ENCODE measurements around the gene ARMCX6.
A peak's percentile ranks its signal among the peaks of the same experiment; 100 is the strongest.
"Not testable (repeated sequence)": the region's sequence is repeated elsewhere in the genome, so short reads cannot be mapped to it uniquely, and the experiment has no call there.

ARMCX6 gene

GRCh38 chrX:101617211-101618191, at the start of gene ARMCX6:
TSS of gene ARMCX6 (minus strand) at chrX:101618000. CDS start at chrX:101616620, 1,380 bp downstream.
- peak; percentile 29 for DNase-seq

DNA sequence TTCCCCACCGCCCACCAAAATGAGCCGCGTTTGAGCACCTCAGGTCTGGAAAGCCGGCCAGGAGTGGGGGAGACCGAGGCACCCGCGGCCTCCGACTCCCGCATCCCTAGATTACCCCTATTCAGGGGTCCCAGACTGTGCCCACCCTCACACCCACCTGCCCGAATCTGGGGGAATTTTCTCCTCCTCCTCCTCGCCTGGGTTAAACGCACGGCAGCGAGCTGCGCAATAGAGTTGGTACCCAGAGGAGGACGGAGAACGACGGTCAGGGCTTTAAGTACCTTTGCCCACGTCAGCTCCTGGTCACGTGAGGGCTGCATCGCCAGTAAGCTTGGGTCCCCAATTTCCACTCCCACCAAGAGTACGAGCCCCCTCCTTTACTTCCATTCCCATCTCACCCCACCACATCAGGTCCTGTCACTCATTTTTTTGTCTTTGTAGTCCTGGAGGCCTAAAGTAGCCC, 41.8 kb upstream of the ARMCX6 start, which contains the start of gene ARMCX2:
Gene ARMCX2 (minus strand): TSS at position 250 of the 463 bp plus-strand sequence. CDS start 2,262 bp downstream, outside the sequence.
- no peak for DNase-seq

DNA sequence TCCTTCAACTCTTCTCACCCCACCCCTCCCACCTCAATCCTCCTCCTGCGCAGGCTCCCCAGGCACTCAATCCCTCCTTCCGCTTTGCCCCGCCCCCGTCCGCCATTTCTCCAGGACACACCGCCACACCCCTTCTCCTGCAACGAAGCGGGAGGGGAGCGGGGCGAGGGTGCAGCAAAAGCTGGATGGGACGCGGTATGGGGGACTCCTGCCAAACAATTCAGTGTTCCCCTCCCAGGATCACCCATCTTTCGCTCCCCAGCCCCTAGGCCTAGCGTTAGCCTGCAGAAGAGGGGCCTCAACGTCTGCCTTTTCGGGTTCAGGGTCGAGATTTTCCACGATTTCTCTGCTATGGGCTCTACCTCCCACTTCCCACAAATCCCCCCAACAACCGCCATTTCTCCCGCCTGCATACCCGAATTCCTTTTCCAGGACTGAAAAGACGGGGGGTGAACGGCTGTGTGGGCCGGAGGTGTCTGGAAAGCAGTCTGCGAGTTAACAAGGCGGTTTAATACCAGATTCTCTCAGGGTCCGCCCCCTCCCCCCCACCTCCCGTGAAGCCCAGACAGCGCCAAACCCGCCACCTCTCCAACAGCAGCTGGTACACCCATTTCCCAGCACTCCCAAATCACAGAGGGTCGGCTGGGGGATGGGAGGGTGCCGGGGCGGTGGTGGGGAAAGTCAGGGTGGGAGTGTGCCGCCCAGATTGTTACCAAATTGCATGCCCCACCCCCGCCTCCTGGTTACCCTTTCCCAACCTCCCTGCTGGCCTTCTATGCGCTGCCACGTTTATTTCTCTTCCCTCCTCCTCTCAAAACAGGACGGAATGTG, 41.1 kb upstream of the ARMCX6 start:
- DNase-seq, result peak; percentile 36

GRCh38 chrX:101657495-101657894, 39.7 kb upstream of the ARMCX6 start:
- no peak for DNase-seq

- DNase-seq, result no peak
Measured at GRCh38 chrX:101656817-101657216, 39.0 kb upstream of the ARMCX6 start.

- no peak for DNase-seq
Measured at GRCh38 chrX:101655534-101655933, 37.7 kb upstream of the ARMCX6 start.

DNA sequence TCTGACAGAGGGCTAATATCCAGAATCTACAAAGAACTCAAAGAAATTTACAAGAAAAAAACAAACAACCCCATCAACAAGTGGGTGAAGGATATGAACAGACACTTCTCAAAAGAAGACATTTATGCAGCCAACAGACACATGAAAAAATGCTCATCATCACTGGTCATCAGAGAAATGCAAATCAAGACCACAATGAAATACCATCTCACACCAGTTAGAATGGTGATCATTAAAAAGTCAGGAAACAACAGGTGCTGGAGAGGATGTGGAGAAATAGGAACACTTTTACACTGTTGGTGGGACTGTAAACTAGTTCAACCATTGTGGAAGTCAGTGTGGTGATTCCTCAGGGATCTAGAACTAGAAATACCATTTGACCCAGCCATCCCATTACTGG, 29.9 kb upstream of the ARMCX6 start:
- not testable (repeated sequence) for DNase-seq

- no peak for DNase-seq
Measured at GRCh38 chrX:101642093-101642492, 24.3 kb upstream of the ARMCX6 start.

- DNase-seq, result no peak
Measured at GRCh38 chrX:101639583-101639982, 21.8 kb upstream of the ARMCX6 start.

- DNase-seq, result peak; percentile 22
Measured at GRCh38 chrX:101619364-101619763, 1.6 kb upstream of the ARMCX6 start.

DNA sequence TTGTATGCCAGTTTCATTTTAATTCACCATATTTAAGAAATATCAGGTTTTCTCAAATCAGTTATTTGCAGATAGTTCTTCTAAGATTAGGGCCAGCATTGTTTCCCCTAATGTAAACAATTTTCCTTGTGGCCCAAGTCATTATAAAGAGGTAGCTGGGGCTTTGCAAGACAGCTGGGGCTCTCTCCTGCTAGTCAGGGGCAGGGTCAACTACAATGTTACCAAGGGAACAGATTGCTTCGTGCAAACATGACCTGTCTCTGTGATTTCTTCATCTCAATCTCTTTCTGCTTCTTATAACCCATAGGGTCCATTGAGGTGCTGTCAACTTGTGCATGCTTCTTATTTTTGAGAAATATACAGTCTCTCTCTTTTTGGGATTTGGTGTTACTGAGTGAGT, 12.1 kb downstream of the ARMCX6 start:
- DNase-seq, result no peak

DNA sequence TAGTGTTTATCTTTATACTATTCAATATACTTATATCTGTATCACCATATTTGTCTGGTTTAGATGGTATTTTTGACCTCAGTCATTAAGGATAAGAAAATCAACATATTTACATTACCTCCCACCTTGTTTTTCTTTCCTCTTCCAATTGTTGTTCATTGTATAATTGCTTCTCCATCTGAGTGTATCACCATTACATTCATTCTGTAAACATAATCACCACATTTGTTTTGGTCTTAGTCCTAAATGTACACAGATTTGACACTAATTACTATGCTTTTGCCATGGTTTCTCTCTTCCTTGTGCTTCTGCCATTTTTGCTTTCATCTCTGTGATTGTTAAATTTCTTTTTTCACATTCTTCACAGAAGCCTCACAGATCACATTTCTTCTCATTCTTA, 12.7 kb downstream of the ARMCX6 start:
- DNase-seq, result no peak

DNA sequence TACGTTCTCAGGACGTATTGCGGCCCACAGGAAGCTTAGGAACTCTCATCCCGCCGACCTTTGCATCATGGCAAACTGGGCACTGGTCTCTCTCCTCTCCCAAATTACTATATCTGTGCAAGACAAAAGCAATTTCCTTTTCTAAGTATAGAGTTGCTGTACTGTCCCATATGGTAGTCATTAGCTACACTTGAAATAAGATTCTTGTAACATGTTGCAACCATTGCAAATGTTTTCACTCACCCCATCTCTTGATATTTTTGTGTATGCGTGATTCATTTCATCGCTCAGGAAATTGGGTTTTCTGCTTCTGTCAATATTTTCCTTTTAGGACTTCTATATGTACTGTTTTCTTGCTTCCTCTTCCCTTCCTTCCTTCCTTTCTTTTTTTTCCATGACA, 15.7 kb downstream of the ARMCX6 start:
- DNase-seq, result no peak

GRCh38 chrX:101599592-101599991, 18.2 kb downstream of the ARMCX6 start:
- DNase-seq, result not testable (repeated sequence)

DNA sequence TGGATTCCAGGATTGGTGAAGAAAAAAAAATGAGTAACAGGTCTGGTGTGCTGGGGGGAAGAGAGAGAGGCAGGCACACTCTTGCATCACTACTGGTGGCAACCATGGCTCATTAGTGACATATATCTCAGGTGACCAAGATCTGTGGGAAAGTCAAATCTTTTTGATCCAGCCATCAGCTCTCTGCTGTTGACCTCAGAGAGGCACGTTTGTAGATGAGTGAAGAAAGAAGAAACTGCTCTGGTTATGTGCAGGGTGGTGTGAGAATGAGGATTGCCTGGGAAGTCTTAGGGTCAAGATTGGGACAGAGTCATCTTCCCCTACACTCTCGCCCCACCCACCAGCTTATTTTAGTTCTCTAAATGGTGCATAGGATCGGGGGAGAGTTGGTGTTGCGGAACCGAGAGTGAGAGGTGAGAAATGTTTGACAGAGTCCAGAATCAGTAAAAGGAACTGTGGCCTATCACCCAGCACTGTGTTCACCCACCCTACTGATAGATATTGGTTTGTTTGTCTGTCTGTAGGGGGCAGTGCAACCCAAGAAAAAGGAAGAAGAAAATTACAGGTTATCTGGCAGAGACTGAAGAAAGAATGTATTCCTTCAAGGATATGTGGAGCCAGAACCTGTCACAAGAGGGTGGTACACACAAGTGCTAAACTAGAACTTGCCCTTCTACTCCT, 21.9 kb downstream of the ARMCX6 start:
- DNase-seq, result peak; percentile 3

Measured in NCI-H2171 (cell line).